Gastroesophageal sphincter (tissue), 3 donors: ENCODE results near the gene LRRC74A.

Source experiments
- EP300 ChIP-seq: sonication (generic); formaldehyde crosslinking; IDR thresholded peaks from one replicate; pipeline ENCODE4 v1.6.1; 2017; ENCODE audit warnings: antibody characterized with exemption, mild to moderate bottlenecking
- POLR2A ChIP-seq, 2 donors: fragments of 450-650 bp; IDR thresholded peaks; one replicate each; pipeline ENCODE4 v1.6.1; 2017; ENCODE audit warnings: antibody characterized with exemption in 2 of 2, mild to moderate bottlenecking in 2 of 2, moderate library complexity in 1 of 2
- POLR2AphosphoS5 ChIP-seq: sonication (generic); formaldehyde crosslinking; IDR thresholded peaks from one replicate; pipeline ENCODE4 v1.6.1; 2017; ENCODE audit warnings: antibody characterized with exemption
- TF ChIP-seq, protein P1 (sequence below), 4 experiments: fragments of 200-600 bp in 2 of 4; fragments of 450-650 bp in 2 of 4; sonication (generic) in 1 of 4; IDR thresholded peaks; one replicate each; pipeline ENCODE4 v1.5.1; 2017 to 2019; ENCODE audit warnings: antibody characterized with exemption in 4 of 4, mild to moderate bottlenecking in 2 of 4, moderate library complexity in 2 of 4

DNA sequence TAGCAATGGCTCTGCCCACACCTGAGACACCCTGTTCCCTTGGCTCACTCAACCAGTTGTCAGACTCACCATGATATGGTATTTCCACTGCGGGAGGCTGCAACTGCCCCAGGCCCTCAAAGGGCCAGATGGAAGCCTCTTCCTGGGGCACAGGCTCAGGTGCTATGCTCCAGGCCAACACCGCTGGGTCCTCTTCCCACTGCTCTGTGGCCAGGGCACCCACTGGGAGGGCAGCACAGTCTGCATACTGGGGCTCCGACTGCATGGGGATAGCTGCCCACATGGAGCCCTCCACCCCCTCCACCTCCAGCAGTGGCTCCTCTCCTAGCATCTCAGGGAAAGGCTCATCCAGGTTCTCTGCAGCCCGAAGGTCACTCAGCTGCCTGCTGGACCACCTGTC is 17.2 kb upstream of the LRRC74A start:
- TF ChIP-seq, protein P1, sequence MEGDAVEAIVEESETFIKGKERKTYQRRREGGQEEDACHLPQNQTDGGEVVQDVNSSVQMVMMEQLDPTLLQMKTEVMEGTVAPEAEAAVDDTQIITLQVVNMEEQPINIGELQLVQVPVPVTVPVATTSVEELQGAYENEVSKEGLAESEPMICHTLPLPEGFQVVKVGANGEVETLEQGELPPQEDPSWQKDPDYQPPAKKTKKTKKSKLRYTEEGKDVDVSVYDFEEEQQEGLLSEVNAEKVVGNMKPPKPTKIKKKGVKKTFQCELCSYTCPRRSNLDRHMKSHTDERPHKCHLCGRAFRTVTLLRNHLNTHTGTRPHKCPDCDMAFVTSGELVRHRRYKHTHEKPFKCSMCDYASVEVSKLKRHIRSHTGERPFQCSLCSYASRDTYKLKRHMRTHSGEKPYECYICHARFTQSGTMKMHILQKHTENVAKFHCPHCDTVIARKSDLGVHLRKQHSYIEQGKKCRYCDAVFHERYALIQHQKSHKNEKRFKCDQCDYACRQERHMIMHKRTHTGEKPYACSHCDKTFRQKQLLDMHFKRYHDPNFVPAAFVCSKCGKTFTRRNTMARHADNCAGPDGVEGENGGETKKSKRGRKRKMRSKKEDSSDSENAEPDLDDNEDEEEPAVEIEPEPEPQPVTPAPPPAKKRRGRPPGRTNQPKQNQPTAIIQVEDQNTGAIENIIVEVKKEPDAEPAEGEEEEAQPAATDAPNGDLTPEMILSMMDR (IDR thresholded peaks at IDR 0.05): no peak
- TF ChIP-seq POLR2AphosphoS5: no peak
- TF ChIP-seq POLR2A (IDR thresholded peaks at IDR 0.05): no peak
- TF ChIP-seq EP300: no peak
